Vagina (tissue), 2 donors: ENCODE results near the gene ENSA.
"Not testable (repeated sequence)": the region's sequence is repeated elsewhere in the genome, so short reads cannot be mapped to it uniquely, and the experiment has no call there.

Source experiments
- CTCF ChIP-seq, 3 experiments: fragments of 450-650 bp in 2 of 3; fragments of 200-600 bp in 1 of 3; sonication (generic) in 1 of 3; IDR thresholded peaks; one replicate each; pipeline ENCODE4 v1.5.1; 2017 to 2019; ENCODE audit warnings: antibody characterized with exemption in 3 of 3, mild to moderate bottlenecking in 2 of 3, moderate library complexity in 2 of 3
- POLR2A ChIP-seq, 2 donors: fragments of 450-650 bp; IDR thresholded peaks; one replicate each; pipeline ENCODE4 v1.6.1; 2017; ENCODE audit warnings: antibody characterized with exemption in 2 of 2, mild to moderate bottlenecking in 2 of 2, moderate library complexity in 2 of 2
- POLR2AphosphoS5 ChIP-seq, 2 donors: sonication (generic); formaldehyde crosslinking; IDR thresholded peaks; one replicate each; pipeline ENCODE4 v1.9.0; 2017; ENCODE audit warnings: antibody characterized with exemption in 2 of 2, mild to moderate bottlenecking in 2 of 2, low read depth in 1 of 2; ENCODE audit not compliant: insufficient read depth in 1 of 2

DNA sequence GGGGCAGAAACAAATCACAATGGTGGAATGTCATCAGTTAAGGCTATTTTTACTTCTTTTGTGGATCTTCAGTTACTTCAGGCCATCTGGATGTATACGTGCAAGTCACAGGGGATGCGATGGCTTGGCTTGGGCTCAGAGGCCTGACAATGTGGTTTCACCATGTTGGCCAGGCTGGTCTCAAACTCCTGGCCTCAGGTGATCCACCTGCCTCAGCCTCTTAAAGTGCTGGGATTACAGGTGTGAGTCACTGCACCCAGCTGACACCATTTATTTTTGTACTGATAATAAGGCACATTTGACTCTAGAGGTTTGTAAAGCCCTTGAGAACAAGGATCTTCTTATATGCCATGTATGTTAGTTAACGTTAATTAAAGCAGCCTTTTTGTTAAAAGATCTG is 48.4 kb downstream of the ENSA start:
- TF ChIP-seq POLR2AphosphoS5 (IDR thresholded peaks at IDR 0.05; ENCODE audit: insufficient read depth in 1 of 2, low read depth in 1 of 2); POLR2A (IDR thresholded peaks at IDR 0.05); CTCF (IDR thresholded peaks at IDR 0.05): not testable (repeated sequence)
